GM12801 (cell line): Measurements from ENCODE around the gene OPRM1.

ENCODE experiments used
- TF ChIP-seq, protein P1 (sequence below): IDR thresholded peaks from one replicate; pipeline ENCODE4 v1.5.1; 2011; ENCODE audit warnings: control low read depth; ENCODE audit not compliant: insufficient read length; ENCODE audit errors: extremely low read depth

Gene OPRM1

DNA sequence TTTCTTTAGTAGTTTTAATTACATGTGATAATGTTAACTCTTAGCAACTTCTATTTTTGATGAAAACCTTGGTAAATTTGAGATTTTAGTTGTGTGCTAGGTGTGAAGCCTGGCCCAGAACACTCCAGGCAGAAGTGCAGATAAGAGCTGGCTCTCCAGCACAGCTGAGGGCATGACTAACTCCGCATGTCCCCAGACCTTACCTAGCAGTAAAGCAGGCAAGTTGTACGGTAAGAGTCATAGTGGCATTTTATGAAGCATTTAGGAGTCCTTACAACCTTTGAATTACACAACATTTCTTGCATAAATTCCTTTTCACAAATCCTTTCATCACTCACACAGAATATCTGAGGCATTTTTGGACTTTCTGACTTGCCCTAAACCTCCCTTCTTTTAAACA lies 67.2 kb downstream of the OPRM1 start:
- TF ChIP-seq, protein P1, sequence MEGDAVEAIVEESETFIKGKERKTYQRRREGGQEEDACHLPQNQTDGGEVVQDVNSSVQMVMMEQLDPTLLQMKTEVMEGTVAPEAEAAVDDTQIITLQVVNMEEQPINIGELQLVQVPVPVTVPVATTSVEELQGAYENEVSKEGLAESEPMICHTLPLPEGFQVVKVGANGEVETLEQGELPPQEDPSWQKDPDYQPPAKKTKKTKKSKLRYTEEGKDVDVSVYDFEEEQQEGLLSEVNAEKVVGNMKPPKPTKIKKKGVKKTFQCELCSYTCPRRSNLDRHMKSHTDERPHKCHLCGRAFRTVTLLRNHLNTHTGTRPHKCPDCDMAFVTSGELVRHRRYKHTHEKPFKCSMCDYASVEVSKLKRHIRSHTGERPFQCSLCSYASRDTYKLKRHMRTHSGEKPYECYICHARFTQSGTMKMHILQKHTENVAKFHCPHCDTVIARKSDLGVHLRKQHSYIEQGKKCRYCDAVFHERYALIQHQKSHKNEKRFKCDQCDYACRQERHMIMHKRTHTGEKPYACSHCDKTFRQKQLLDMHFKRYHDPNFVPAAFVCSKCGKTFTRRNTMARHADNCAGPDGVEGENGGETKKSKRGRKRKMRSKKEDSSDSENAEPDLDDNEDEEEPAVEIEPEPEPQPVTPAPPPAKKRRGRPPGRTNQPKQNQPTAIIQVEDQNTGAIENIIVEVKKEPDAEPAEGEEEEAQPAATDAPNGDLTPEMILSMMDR, result no peak

DNA sequence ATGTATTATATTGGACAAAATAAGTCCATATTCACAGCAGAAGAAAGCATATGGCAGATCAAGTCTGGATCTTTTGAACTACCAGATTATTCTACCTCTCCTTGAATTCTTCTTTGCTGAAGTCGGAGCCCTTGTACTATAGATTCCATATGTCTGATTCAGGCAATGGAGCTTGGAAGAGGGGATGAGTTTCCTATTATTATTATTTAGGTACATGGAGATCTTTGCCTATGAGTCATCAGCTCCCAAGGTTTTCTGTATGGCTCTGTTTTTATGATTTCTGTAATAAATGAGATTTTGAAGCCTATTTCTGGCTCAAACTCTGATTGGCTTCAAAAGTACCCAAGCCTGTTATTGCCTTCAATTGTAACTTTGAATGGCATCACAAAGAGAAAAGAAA lies 72.0 kb downstream of the OPRM1 start:
- TF ChIP-seq, protein P1, result no peak

DNA sequence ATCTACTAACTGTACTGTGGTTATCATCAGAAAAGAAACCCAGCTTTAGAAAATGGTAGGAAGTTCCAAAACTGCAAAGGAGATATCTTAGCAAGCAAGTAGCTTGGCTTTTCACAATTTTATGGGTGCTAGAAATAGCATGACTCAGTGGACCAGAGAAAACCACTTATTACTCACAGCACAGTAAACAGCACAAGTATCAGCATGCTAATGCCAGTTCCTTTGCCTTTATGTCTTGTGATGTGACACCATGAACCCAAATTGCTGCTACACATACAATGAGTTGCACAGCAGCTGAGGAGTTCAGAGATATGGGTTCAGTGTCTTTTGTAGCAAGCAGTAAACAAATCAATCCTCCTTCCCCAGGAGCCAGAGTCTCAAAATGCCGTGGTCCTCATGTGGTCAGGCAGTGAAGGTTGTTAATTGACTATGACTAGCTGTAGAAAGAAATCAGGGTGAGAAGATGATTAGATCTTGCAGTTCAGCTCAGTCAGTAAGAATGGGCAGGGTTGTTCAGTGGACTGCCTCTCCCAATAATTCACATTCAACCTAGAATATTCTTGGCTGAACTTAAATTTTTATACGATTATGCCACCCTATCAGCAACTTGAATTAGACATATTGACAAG lies 73.3 kb downstream of the OPRM1 start:
- TF ChIP-seq, protein P1, result no peak

DNA sequence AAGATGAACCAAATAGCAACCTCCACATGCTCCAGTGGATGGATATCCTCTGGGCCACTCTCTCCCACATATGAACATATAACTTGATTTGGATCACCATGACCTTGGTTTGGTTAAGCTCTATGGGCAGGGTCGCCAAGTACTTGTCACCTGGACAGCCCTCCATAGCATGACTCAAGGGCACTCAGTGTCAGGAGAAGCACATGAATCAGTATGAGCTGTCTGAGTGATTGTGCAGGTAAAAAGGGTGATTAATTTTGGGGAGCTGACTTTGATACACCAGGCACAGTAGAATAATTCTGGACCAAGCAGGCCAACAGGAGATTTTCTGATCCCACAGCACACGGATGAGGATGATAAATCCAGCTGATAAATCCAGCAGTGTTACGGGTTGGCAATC lies 74.4 kb downstream of the OPRM1 start:
- TF ChIP-seq, protein P1, result no peak

DNA sequence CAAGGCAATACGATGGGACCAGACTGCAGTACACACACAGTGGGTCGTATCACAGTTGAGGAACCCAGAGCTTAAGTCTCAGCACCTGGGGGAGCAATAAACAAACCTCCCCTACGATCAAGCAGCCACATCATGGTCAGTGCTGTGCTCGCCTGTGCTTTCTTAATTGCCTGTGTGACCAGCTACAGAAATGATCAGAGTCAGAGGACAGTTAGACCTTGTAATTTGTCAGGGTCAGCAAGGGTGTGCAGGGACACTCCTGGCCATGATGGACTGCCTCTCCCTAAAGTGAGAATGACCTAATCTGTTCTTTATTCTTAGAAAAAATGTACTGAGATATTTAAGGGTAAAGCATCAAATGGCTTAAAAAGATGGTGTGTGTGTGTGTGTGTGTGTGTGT lies 78.4 kb downstream of the OPRM1 start:
- TF ChIP-seq, protein P1, result no peak

DNA sequence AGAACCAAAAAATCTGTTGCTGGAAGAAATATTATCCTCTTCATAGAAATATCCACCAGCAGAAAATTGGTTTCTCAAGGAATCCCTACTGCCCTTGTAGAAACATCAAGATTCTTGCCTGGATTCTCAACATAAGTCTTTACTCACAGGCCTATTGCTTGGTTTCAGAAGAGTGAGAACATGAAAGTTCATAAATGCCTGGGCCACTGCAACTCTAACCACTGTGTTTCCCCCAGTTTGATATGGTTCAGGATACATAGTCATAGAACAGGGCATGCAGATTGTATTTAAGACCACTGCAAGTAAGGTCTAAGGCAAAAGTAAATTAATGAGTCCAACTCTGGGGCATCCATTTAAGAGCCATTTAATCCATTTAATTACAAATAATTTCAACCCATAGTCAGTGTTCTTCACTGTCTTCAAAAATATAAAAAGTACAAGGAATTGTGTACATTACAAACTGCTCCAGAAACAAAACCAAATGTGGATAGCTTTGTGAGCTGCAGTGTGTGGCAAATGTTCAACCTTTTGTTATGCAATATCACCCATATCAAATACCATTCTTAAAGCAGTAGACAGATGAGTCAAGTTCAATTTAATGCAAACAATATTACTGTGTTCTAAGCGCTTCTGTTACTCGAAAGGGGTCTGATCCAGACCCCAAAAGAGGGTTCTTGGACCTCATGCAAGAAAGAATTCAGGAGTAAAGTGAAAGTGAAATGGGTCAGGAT lies 83.3 kb downstream of the OPRM1 start:
- TF ChIP-seq, protein P1, result no peak

DNA sequence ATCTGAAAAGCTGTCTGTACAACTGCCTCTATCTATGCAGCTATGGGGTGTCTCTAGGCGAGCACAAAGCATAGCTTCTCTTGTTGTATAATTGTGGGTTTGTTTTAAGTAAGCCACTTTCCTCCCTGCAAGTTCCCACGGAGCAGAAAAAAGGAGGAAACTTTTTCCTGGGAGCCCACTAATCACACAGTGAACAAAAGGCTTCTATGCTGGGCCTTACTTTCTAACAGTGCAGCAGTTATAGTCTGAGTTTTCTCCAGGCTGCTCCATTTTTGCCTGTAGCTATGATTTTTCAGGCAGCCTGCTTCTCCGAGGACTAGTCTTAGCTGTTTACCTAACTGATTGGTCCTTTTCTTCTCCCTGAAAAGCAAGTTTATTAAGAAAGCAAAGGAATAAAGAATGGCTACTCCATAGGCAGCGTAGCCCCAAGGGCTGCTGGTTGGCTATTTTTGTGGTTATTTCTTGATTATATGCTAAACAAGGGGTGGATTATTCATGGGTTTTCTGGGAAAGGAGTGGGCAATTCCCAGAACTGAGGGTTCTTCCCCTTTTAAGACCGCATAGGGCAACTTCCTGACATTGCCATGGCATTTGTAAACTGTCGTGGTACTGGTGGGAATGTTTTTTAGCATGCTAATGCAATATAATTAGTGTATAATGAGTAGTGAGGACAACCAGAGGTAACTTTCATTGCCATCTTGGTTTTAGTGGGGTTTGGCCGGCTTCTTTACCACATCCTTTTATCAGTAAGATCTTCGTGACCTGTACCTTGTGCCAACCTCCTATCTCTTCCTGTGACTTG lies 84.3 kb downstream of the OPRM1 start:
- TF ChIP-seq, protein P1, result no peak
